C4-2B (cell line): ENCODE data around the gene MRPL41.

Source experiments
- H3K27ac ChIP-seq: fragments of 450-650 bp; 2 replicates; pipeline ENCODE4 v1.5.1; 2017
- CTCF ChIP-seq: fragments of 450-650 bp; conservative IDR thresholded peaks from 2 replicates; pipeline ENCODE4 v1.5.1; 2017; ENCODE audit warnings: mild to moderate bottlenecking
- ZFX ChIP-seq: fragments of 450-650 bp; IDR thresholded peaks from 2 replicates; pipeline ENCODE4 v1.6.1; 2017

The MRPL41 gene

GRCh38 chr9:137542486-137542885 lies 9.2 kb upstream of the MRPL41 start:
- H3K27ac ChIP-seq = no peak overlapping the region
- TF ChIP-seq ZFX = no peak
- no peak for TF ChIP-seq CTCF

GRCh38 chr9:137543237-137543963 lies 8.3 kb upstream of the MRPL41 start:
- TF ChIP-seq ZFX (no peak), CTCF (no peak)
- no peak overlapping the region for H3K27ac ChIP-seq

GRCh38 chr9:137544176-137544760 lies 7.4 kb upstream of the MRPL41 start:
- TF ChIP-seq ZFX (no peak), CTCF (no peak)
- H3K27ac ChIP-seq = no peak overlapping the region

GRCh38 chr9:137545123-137545522 lies 6.6 kb upstream of the MRPL41 start:
- TF ChIP-seq CTCF (no peak), ZFX (no peak)

GRCh38 chr9:137547687-137548543 lies 3.8 kb upstream of the MRPL41 start:
- TF ChIP-seq CTCF = no peak
- no peak for TF ChIP-seq ZFX
- peak overlapping the region; percentile 89 for H3K27ac ChIP-seq

More at GRCh38 chr9:137545123-137545522, 6.6 kb upstream of the MRPL41 start:
- no peak overlapping the region for H3K27ac ChIP-seq

- peak within 1 kb of the TSS; percentile 92 for H3K27ac ChIP-seq
- TF ChIP-seq CTCF (no peak), ZFX (no peak)
Observed at GRCh38 chr9:137550231-137550621, 1.5 kb upstream of the MRPL41 start, which contains the start of gene PNPLA7. PNPLA7 (minus strand) TSS chr9:137550402; CDS start chr9:137550197, 205 bp downstream.

- H3K27ac ChIP-seq = peak overlapping the region; percentile 92
Observed at GRCh38 chr9:137550958-137551263, 768 bp upstream of the MRPL41 start.
